Ovary (tissue), 9 donors: Measurements from ENCODE around the gene ZNF429. TPM values are rescaled to one million over a fixed set of nuclear protein-coding genes. Genes with fewer than 3 reads are reported as not detected.
"Not testable (repeated sequence)": the region's sequence is repeated elsewhere in the genome, so short reads cannot be mapped to it uniquely, and the experiment has no call there.

ENCODE experiments used
- DNase-seq, 5 donors: peaks; one replicate each; pipeline ENCODE4 v3.0.0-alpha.2; 2019 to 2020
- H3K27ac ChIP-seq, 2 donors: fragments of 200-600 bp; one replicate each; pipeline versions ENCODE4 v1.5.1 to v1.8.0; 2019 to 2022
- H3K27me3 ChIP-seq: fragments of 200-600 bp; one replicate; pipeline ENCODE4 v1.8.0; 2022
- H3K36me3 ChIP-seq: fragments of 200-600 bp; sonication (generic); one replicate; pipeline ENCODE4 v1.5.1; 2019
- H3K4me1 ChIP-seq: one replicate; pipeline ENCODE4 v1.8.1; 2013; ENCODE audit warnings: mild to moderate bottlenecking, moderate library complexity; ENCODE audit not compliant: insufficient read depth
- H3K4me3 ChIP-seq: fragments of 200-600 bp; sonication (generic); one replicate; pipeline ENCODE4 v1.5.1; 2017
- H3K9me3 ChIP-seq, 2 donors: fragments of 200-600 bp in 1 of 2; sonication (generic) in 1 of 2; one replicate each; pipeline versions ENCODE4 v1.5.1 to v1.8.1; 2013 to 2019; ENCODE audit warnings: mild to moderate bottlenecking in 1 of 2, moderate library complexity in 1 of 2
- CTCF ChIP-seq, 3 donors: fragments of 450-650 bp in 2 of 3; fragments of 200-600 bp in 1 of 3; IDR thresholded peaks; one replicate each; pipeline versions ENCODE4 v1.5.1 to v1.8.0; 2016 to 2022; ENCODE audit warnings: antibody characterized with exemption in 3 of 3, mild to moderate bottlenecking in 1 of 3
- EP300 ChIP-seq: sonication (generic); formaldehyde crosslinking; IDR thresholded peaks from one replicate; pipeline ENCODE4 v1.6.1; 2017; ENCODE audit warnings: antibody characterized with exemption
- POLR2A ChIP-seq: fragments of 450-650 bp; IDR thresholded peaks from one replicate; pipeline ENCODE4 v1.6.1; 2017; ENCODE audit warnings: antibody characterized with exemption, mild to moderate bottlenecking, moderate library complexity
- WGBS, 3 donors: extraction: QIAGEN DNeasy Blood & Tissue Kit in 1 of 3; methylation state at CpG; one replicate each; pipeline versions ENCODE4 v1.1.5 to v1.1.7; 2013 to 2017; 5-methylcytosine and 5-hydroxymethylcytosine counted together
- intact Hi-C, 4 donors: fragments of 100-400 bp; cut with DNase I; formaldehyde crosslinking; loops; one replicate each; pipeline versions ENCODE4 v1.11.0 to v1.15.1; 2022 to 2023
- polyA plus RNA-seq, 2 donors: library from polyadenylated mRNA; stranded (reverse); fragments of 200-250 nt in 1 of 2; fragments of 350-450 nt in 1 of 2; fragmentation: Illumina TruSeq in 1 of 2; extraction: RNeasy Lipid Tissue Mini Kit (QIAGEN cat#74804) in 1 of 2; gene quantifications; one replicate each; pipeline ENCODE4 v1.2.3, GENCODE V29; 2013 to 2014
- total RNA-seq, 7 donors: library from RNA; depleted of rRNA in 2 of 7; stranded (reverse); fragments of >200 nt in 2 of 7; fragmentation: NEBNext Ultra II Directional in 3 of 7; extraction: Animal tissue kit (Norgen Biotek cat#: 25700) in 3 of 7; gene quantifications; one replicate each; pipeline versions ENCODE4 v1.1.0 to v1.2.4, GENCODE V29; 2016 to 2023
- donor health status: DM: no; HTN: no; CAD: no; lungs with moderate emphysema.
- donor health status: DM: no; HTN: no; CAD: no.
- donor health status: Bipolar disorder and iron deficiency.
- donor health status: DM: yes; HTN: yes; CAD: no.
- donor health status: DM: no; HTN: no; CAD: no.
- donor health status: DM: yes; HTN: yes; CAD: no.

The ZNF429 gene
- total and polyA plus RNA-seq, 9 donors = 10.9 to 22.8 (median 13.2) TPM

- no peak overlapping the region for H3K4me3 ChIP-seq
- H3K36me3 ChIP-seq = no peaks in the 10 kb centered on the region
- no peaks in the 10 kb centered on the region for H3K9me3 ChIP-seq
- 92 to 96% (median 93%) methylated on average over 4 of the region's 4 CpGs for WGBS, 3 donors
- H3K27me3 ChIP-seq = no peaks in the 10 kb centered on the region
- H3K4me1 ChIP-seq = no peaks in the 10 kb centered on the region
- intact Hi-C loops = no loop called here
- H3K27ac ChIP-seq = peak overlapping the region in 1 of 2 donors; percentile 8
- TF ChIP-seq EP300 = no peak
- no peak for TF ChIP-seq CTCF (IDR thresholded peaks at IDR 0.05)
- TF ChIP-seq POLR2A = no peak
- no peak for DNase-seq
Observed at GRCh38 chr19:21593502-21593901, 88.1 kb downstream of the ZNF429 start.

GRCh38 chr19:21593934-21594820 is 88.8 kb downstream of the ZNF429 start:
- DNase-seq = peak in 1 of 5 donors; percentile 82
- Histone ChIP-seq H3K36me3 (no peaks in the 10 kb centered on the region), H3K4me3 (no peak overlapping the region), H3K27me3 (no peaks in the 10 kb centered on the region), H3K9me3 (no peaks in the 10 kb centered on the region), H3K27ac (peak overlapping the region in 1 of 2 donors; percentile 8), H3K4me1 (no peaks in the 10 kb centered on the region)
- 57 to 65% (median 64%) methylated on average over 3 of the region's 3 CpGs for whole genome bisulfite sequencing, 3 donors
- TF ChIP-seq CTCF (IDR thresholded peaks at IDR 0.05) (no peak), EP300 (no peak), POLR2A (no peak)
- intact Hi-C loops = no loop called here

- no peaks in the 10 kb centered on the region for H3K4me1 ChIP-seq
- 80 to 98% (median 81%) methylated on average over 4 of the region's 4 CpGs for WGBS, 3 donors
- TF ChIP-seq EP300 (no peak), POLR2A (no peak), CTCF (IDR thresholded peaks at IDR 0.05) (no peak)
- intact Hi-C loops = loop anchor here in 1 of 4 donors (5.0 kb wide), 1 partner anchor 83 kb away; no protein-coding TSS in a partner anchor
- H3K9me3 ChIP-seq = no peaks in the 10 kb centered on the region
- H3K27me3 ChIP-seq = no peaks in the 10 kb centered on the region
- DNase-seq = no peak
- H3K36me3 ChIP-seq = no peaks in the 10 kb centered on the region
- H3K4me3 ChIP-seq = no peak overlapping the region
- H3K27ac ChIP-seq = no peak overlapping the region
Observed at GRCh38 chr19:21595185-21595584, 89.8 kb downstream of the ZNF429 start.

DNA sequence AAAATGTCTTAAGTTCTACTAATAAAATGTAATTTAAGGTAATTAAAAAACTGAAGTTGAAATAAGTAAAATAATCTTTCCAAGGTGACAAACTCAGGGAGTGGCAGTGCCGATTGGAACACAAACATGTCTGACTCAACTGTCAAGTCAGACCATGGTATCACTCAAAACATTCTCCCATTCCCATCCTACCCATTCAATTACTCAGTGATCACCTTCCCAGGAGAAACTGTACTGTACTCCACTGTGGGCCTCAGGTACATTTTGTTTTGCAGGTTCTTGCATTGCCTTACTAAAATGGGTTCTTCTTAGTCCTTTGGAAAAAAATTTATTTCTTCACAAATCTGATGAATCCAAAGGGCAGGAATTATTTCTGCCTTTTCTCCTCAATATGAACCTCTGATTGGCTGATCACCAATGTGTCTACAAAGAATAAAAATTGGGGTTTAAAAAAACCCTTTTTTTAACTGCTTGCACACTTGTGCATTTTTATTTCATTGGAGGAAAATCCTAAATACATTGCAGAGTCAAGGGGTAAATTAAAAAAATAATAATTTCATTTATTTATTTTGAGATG is 96.8 kb downstream of the ZNF429 start:
- TF ChIP-seq POLR2A (no peak), EP300 (no peak), CTCF (IDR thresholded peaks at IDR 0.05) (no peak)
- Histone ChIP-seq H3K36me3 (no peaks in the 10 kb centered on the region), H3K9me3 (no peaks in the 10 kb centered on the region), H3K27ac (peak overlapping the region in 1 of 2 donors; percentile 74), H3K4me1 (peaks cover 16% of the 10 kb centered on the region), H3K27me3 (no peaks in the 10 kb centered on the region), H3K4me3 (no peak overlapping the region)
- intact Hi-C loops = no loop called here
- no peak for DNase-seq
- 48 to 77% (median 51%) methylated on average over 1 of the region's 1 CpG for WGBS, 3 donors

- not testable (repeated sequence) for H3K4me3 ChIP-seq
- 6 to 19% (median 10%) methylated on average over 11 of the region's 11 CpGs for WGBS, 3 donors
Observed at GRCh38 chr19:21602659-21603430, 97.4 kb downstream of the ZNF429 start.

More at GRCh38 chr19:21602659-21603430, 97.4 kb downstream of the ZNF429 start:
- H3K36me3 ChIP-seq, intact Hi-C loops, H3K27me3 ChIP-seq, DNase-seq, H3K9me3 ChIP-seq: not testable (repeated sequence)
- Histone ChIP-seq H3K27ac (peak overlapping the region; percentile 54 to 74), H3K4me1 (peaks cover 16% of the 10 kb centered on the region)
